ENCODE data around the gene ASRGL1.
"Not testable (repeated sequence)": the region's sequence is repeated elsewhere in the genome, so short reads cannot be mapped to it uniquely, and the experiment has no call there.

ASRGL1 gene

GRCh38 chr11:62353841-62354240 lies 16.6 kb downstream of the ASRGL1 start:
- FAIRE-seq, result no peak

GRCh38 chr11:62358273-62358672 lies 21.0 kb downstream of the ASRGL1 start:
- no peak for FAIRE-seq

- no peak for FAIRE-seq
These were observed 22.2 kb downstream of the ASRGL1 start for GRCh38 chr11:62359475-62359874.

- no peak for FAIRE-seq
These were observed 23.4 kb downstream of the ASRGL1 start for GRCh38 chr11:62360685-62361084.

- FAIRE-seq, result not testable (repeated sequence)
These were observed 31.7 kb downstream of the ASRGL1 start for GRCh38 chr11:62368861-62369477.

- FAIRE-seq, result no peak
These were observed 33.6 kb downstream of the ASRGL1 start for GRCh38 chr11:62370743-62371440.

- no peak for FAIRE-seq
These were observed 35.6 kb downstream of the ASRGL1 start for GRCh38 chr11:62372871-62373270.

- no peak for FAIRE-seq
These were observed 36.3 kb downstream of the ASRGL1 start for GRCh38 chr11:62373464-62374119.

GRCh38 chr11:62374801-62375200 lies 37.6 kb downstream of the ASRGL1 start:
- FAIRE-seq, result no peak

GRCh38 chr11:62378459-62379063 lies 41.3 kb downstream of the ASRGL1 start:
- FAIRE-seq, result peak; percentile 25

- FAIRE-seq, result not testable (repeated sequence)
These were observed 42.3 kb downstream of the ASRGL1 start for GRCh38 chr11:62379586-62379985.

- not testable (repeated sequence) for FAIRE-seq
These were observed 43.6 kb downstream of the ASRGL1 start for GRCh38 chr11:62380821-62381245.

GRCh38 chr11:62383822-62384221 lies 46.6 kb downstream of the ASRGL1 start:
- no peak for FAIRE-seq

- not testable (repeated sequence) for FAIRE-seq
These were observed 48.8 kb downstream of the ASRGL1 start for GRCh38 chr11:62386083-62386482.

- FAIRE-seq, result no peak
These were observed 50.1 kb downstream of the ASRGL1 start for GRCh38 chr11:62387381-62387780.

GRCh38 chr11:62388999-62389398 lies 51.8 kb downstream of the ASRGL1 start:
- FAIRE-seq, result no peak

GRCh38 chr11:62390237-62390636 lies 53.0 kb downstream of the ASRGL1 start:
- FAIRE-seq, result no peak

- FAIRE-seq, result no peak
These were observed 53.5 kb downstream of the ASRGL1 start for GRCh38 chr11:62390722-62391121.

GRCh38 chr11:62391642-62392425 lies 54.6 kb downstream of the ASRGL1 start:
- FAIRE-seq, result no peak

GRCh38 chr11:62392506-62392905 lies 55.3 kb downstream of the ASRGL1 start:
- no peak for FAIRE-seq

- FAIRE-seq, result no peak
These were observed 55.9 kb downstream of the ASRGL1 start for GRCh38 chr11:62393061-62393611.

- no peak for FAIRE-seq
These were observed 56.5 kb downstream of the ASRGL1 start for GRCh38 chr11:62393735-62394134.
